Right atrium auricular region (tissue), 2 donors: ENCODE measurements around the gene CHD9. TPM values are rescaled to one million over a fixed set of nuclear protein-coding genes. Genes with fewer than 3 reads are reported as not detected.
"Not testable (repeated sequence)": the region's sequence is repeated elsewhere in the genome, so short reads cannot be mapped to it uniquely, and the experiment has no call there.

Experiments used
- DNase-seq: peaks from one replicate; pipeline ENCODE4 v3.0.0-alpha.2; 2019; ENCODE audit warnings: low spot score
- H3K27ac ChIP-seq, 2 donors: fragments of 200-600 bp; sonication (generic); 1 replicate in 1 of 2; 2 replicates in 1 of 2; pipeline ENCODE4 v1.5.1; 2016 to 2019
- H3K27me3 ChIP-seq, 2 donors: fragments of 200-600 bp; sonication (generic); one replicate each; pipeline versions ENCODE4 v1.5.1 to v1.6.0; 2017 to 2019
- H3K36me3 ChIP-seq: fragments of 200-600 bp; sonication (generic); one replicate; pipeline ENCODE4 v1.5.1; 2016
- H3K4me1 ChIP-seq, 2 donors: fragments of 200-600 bp; sonication (generic); one replicate each; pipeline versions ENCODE4 v1.5.1 to v1.6.0; 2017 to 2019
- H3K4me3 ChIP-seq, 2 donors: fragments of 200-600 bp; sonication (generic); 1 replicate in 1 of 2; 2 replicates in 1 of 2; pipeline ENCODE4 v1.5.1; 2017 to 2019; ENCODE audit warnings: mild to moderate bottlenecking in 1 of 2, moderate library complexity in 1 of 2
- H3K9me3 ChIP-seq, 2 donors: fragments of 200-600 bp; sonication (generic); one replicate each; pipeline ENCODE4 v1.5.1; 2019
- total RNA-seq, 2 donors: library from RNA; depleted of rRNA; stranded (reverse); fragments of >200 nt; gene quantifications; one replicate each; pipeline ENCODE4 v1.1.0, GENCODE V29; 2016
- TF ChIP-seq, protein P1 (sequence below), 2 donors: fragments of 200-600 bp; sonication (generic); IDR thresholded peaks; one replicate each; pipeline ENCODE4 v1.5.1; 2019; ENCODE audit warnings: antibody characterized with exemption in 2 of 2

The CHD9 gene
- total RNA-seq, 2 donors from 2014 or later = 49.8 to 54.1 TPM

DNA sequence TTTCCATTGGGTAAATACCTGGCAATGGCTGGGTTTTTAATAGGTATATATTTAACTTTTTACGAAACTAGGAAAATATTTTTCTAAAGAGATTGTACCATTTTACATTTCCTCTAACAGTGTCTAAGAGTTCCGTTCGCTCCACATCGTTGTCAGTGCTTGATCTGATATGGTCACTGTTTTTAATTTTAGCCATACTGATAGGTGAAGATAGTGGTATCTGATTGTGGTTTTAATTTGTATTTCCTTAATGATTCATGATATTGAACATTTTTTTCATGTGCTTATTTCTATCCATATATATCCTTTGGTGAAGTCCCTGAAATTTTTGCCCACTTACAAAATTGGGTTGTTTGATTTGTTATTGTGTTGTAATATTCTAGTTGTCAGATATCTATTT is 117.7 kb downstream of the CHD9 start:
- no peaks in the 10 kb centered on the region for H3K9me3 ChIP-seq
- no peaks in the 10 kb centered on the region for H3K36me3 ChIP-seq
- no peaks in the 10 kb centered on the region for H3K27me3 ChIP-seq
- no peaks in the 10 kb centered on the region for H3K4me1 ChIP-seq
- H3K27ac ChIP-seq = no peak overlapping the region
- DNase-seq = no peak
- H3K4me3 ChIP-seq = no peak overlapping the region
- TF ChIP-seq, protein P1, sequence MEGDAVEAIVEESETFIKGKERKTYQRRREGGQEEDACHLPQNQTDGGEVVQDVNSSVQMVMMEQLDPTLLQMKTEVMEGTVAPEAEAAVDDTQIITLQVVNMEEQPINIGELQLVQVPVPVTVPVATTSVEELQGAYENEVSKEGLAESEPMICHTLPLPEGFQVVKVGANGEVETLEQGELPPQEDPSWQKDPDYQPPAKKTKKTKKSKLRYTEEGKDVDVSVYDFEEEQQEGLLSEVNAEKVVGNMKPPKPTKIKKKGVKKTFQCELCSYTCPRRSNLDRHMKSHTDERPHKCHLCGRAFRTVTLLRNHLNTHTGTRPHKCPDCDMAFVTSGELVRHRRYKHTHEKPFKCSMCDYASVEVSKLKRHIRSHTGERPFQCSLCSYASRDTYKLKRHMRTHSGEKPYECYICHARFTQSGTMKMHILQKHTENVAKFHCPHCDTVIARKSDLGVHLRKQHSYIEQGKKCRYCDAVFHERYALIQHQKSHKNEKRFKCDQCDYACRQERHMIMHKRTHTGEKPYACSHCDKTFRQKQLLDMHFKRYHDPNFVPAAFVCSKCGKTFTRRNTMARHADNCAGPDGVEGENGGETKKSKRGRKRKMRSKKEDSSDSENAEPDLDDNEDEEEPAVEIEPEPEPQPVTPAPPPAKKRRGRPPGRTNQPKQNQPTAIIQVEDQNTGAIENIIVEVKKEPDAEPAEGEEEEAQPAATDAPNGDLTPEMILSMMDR (IDR thresholded peaks at IDR 0.05) = no peak

DNA sequence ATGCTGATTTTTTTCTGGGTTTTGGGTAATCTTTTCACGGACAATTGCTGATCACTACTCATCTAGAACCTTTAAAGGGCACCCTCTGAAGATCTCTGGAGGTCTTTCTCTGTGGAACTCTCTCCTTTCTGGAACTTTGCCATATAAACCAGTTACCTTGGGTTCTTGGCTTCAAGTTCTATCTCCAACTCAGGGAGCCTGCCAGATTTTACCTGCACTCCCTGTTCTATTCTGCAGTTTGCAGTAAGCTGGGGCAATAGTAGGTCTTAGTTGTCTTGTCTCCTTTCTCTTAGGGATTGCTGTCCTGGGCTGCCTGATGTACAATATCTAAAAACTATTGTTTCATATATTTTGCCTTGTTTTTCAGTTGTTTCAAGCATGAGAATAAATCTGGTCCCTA is 120.3 kb downstream of the CHD9 start:
- TF ChIP-seq, protein P1 (IDR thresholded peaks at IDR 0.05) = no peak
- Histone ChIP-seq H3K27ac (no peak overlapping the region), H3K27me3 (no peaks in the 10 kb centered on the region), H3K36me3 (no peaks in the 10 kb centered on the region), H3K4me3 (no peak overlapping the region), H3K4me1 (no peaks in the 10 kb centered on the region), H3K9me3 (no peaks in the 10 kb centered on the region)
- no peak for DNase-seq

DNA sequence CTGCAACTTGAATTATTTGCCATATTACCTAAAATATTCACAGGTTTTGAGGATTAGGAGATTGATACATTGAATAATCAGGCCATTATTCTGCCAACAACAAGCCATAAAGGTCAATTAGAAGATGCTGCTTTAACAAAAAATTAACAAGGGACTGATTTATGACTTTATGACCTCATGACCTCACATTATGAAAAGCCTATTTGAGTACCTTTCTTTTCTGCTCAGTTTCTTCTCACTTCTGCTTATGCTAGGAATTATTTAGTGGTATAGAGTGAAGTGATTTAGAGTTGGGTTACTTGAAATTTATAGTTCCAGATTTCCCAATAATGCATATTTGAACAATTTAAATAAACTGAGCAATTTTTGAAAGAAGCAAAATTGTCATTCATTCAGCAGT is 121.6 kb downstream of the CHD9 start:
- no peak overlapping the region for H3K27ac ChIP-seq
- H3K4me3 ChIP-seq = no peak overlapping the region
- DNase-seq = no peak
- H3K4me1 ChIP-seq = no peaks in the 10 kb centered on the region
- TF ChIP-seq, protein P1 (IDR thresholded peaks at IDR 0.05) = no peak
- no peaks in the 10 kb centered on the region for H3K27me3 ChIP-seq
- H3K9me3 ChIP-seq = no peaks in the 10 kb centered on the region
- H3K36me3 ChIP-seq = no peaks in the 10 kb centered on the region

DNA sequence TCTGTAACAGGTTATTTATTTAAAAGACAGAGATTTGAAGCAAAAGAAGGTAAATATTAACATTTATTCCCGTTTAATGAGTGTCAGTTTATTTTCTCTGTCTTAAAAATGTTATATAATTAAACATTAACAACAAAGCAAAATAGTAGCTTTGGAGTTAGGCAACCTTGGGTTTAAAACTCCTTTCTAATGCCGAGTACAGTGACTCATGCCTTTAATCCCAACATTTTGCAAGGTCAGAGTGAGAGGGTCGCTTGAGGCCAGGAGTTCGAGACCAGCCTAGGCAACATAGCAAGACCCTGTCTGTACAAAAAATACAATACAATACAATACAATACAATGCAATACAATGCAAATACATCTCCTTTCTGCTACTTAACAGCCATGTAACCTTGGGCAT is 128.7 kb downstream of the CHD9 start:
- no peak for DNase-seq
- no peak overlapping the region for H3K27ac ChIP-seq
- H3K36me3 ChIP-seq = peaks cover 9% of the 10 kb centered on the region
- TF ChIP-seq, protein P1 (IDR thresholded peaks at IDR 0.05) = no peak
- H3K4me3 ChIP-seq = no peak overlapping the region
- no peaks in the 10 kb centered on the region for H3K4me1 ChIP-seq
- no peaks in the 10 kb centered on the region for H3K27me3 ChIP-seq
- H3K9me3 ChIP-seq = peaks cover 0 to 4% of the 10 kb centered on the region in 2 donors

DNA sequence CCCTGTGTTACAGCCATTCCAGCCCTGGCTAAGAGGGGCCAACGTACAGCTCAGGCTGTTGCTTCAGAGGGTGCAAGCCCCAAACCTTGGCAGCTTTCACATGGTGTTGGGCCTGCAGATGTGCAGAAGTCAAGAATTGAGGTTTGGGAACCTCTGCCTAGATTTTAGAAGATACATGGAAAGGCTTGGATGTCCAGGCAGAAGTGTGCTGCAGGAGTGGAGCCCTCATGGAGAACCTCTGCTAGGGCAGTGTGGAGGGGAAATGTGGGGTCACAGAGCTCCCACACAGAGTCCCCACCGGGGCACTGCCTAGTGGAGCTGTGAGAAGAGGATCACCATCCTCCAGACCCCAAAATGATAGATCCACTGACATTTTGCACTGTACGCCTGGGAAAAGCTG is 130.9 kb downstream of the CHD9 start:
- H3K27me3 ChIP-seq, DNase-seq, H3K4me1 ChIP-seq, H3K4me3 ChIP-seq, H3K36me3 ChIP-seq, H3K27ac ChIP-seq, H3K9me3 ChIP-seq: not testable (repeated sequence)

DNA sequence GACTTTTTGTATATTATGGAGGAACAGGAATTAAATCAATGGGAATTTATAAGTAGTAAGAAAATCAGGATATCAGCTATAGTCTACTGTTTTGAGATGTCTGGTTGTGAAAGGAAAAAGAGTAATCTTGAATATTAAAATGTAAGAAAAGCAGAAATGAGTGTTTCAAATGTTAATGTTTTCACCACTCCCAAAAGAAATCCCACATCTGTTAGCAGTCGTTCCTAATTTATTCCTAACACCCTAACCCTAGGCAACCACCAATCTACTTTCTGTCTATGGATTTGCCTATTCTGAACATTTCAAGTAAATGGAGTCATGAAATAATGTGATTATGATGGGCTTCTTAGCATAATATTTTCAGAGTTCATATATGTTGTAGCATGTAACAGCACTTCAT is 133.0 kb downstream of the CHD9 start:
- Histone ChIP-seq H3K27ac (no peak overlapping the region), H3K9me3 (peaks cover 0 to 4% of the 10 kb centered on the region in 2 donors), H3K36me3 (peaks cover 9% of the 10 kb centered on the region), H3K27me3 (no peaks in the 10 kb centered on the region), H3K4me3 (no peak overlapping the region), H3K4me1 (no peaks in the 10 kb centered on the region)
- no peak for DNase-seq
- TF ChIP-seq, protein P1 (IDR thresholded peaks at IDR 0.05) = no peak
